ENCODE data around the gene AIRE.
"Not testable (repeated sequence)": the region's sequence is repeated elsewhere in the genome, so short reads cannot be mapped to it uniquely, and the experiment has no call there.

The AIRE gene

DNA sequence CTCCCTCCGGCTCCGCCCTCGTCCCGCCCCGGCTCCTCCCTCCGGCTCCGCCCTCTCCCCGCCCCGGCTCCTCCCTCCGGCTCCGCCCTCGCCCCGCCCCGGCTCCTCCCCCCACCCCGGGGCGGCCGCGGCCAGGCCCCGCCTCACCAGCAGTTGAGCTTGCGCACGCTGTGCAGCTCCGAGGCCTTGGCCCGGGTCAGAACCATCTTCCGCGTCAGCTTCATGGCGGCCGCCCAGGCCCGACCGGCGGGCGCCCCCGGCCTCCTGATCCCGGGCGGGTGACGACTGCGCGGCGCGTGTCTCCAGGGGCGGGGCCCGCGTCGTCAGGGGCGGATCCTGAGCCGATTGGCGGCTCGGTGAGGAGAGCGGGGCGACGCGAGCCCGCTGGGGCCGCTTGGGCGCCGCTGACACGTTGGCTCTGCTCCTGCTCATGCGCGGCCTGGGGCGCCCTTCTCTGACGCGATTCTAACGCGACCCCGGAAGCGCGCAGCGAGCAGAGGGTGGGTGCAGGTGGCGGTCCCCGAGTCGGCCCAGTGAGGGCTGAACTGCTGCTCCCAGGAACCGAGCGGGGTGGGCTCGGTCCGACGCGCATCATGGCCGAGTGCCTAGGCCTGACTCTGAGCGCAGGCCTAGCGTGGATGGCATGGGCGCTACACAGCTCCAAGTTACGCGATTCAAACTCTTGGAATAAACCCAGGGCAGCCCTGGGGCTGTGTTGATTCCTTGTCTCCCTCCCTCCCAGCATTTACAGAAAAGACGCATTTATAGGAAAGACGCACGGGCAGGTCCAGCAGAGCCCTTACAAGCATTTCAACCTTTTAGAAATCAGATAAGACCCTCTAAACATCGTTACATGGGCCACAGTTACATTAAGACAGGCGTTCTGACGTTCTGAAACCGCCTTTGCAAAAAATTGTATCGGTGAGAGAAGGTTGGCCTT, 53.6 kb downstream of the AIRE start, which contains the start of gene CFAP410:
CFAP410 (minus strand) TSS at position 420 of the 940 bp plus-strand sequence; CDS start at position 224, 196 bp downstream.
- peak; percentile 95 for DNase-seq

- DNase-seq: not testable (repeated sequence)
Measured at GRCh38 chr21:44341726-44342458, 56.2 kb downstream of the AIRE start.

DNA sequence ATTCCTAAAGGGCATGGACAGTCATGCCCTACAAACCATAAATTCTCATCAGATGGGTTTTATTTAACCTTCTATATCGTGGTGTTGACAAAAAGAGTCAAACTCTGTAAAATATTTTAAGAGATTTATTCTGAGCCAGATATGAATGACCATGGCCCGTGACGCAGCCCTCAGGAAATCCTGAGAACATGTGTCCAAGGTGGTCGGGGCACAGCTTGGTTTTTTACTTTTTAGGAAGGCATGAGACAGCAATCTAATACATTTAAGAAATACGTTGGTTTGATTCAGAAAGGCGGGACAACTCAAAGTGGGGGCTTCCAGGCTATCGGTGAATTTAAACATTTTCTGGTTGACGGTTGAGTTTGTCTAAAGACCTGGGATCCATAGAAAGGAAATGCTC, 57.3 kb downstream of the AIRE start:
- DNase-seq: not testable (repeated sequence)

GRCh38 chr21:44344541-44345183, 59.0 kb downstream of the AIRE start:
- no peak for DNase-seq

GRCh38 chr21:44345495-44345894, 59.8 kb downstream of the AIRE start:
- DNase-seq: no peak

GRCh38 chr21:44347911-44348451, 62.3 kb downstream of the AIRE start:
- DNase-seq: no peak

Measured in midbrain (tissue), 1 donor.